ENCODE data around the gene PSMD4. TPM values are rescaled to one million over a fixed set of nuclear protein-coding genes. Genes with fewer than 3 reads are reported as not detected.

Gene PSMD4
- total RNA-seq, 2 donors from 2014 or later: 103 to 158 TPM

GRCh38 chr1:151293093-151293492 is 38.6 kb downstream of the PSMD4 start:
- no peak overlapping the region for H3K27ac ChIP-seq
- intact Hi-C loops (cut with DNase I): no loop called here
- H3K27me3 ChIP-seq: no peaks in the 10 kb centered on the region
- no peaks in the 10 kb centered on the region for H3K9me3 ChIP-seq
- no peak for DNase-seq
- no peak overlapping the region for H3K9ac ChIP-seq (ENCODE audit: low read depth in 2 of 2, low read length in 2 of 2)
- peaks cover 24% of the 10 kb centered on the region for H3K36me3 ChIP-seq
- H3K4me3 ChIP-seq: no peak overlapping the region
- no peaks in the 10 kb centered on the region for H3K4me1 ChIP-seq
- no peak for TF ChIP-seq CTCF (IDR thresholded peaks at IDR 0.05)

GRCh38 chr1:151294742-151295462 is 40.4 kb downstream of the PSMD4 start:
- peaks cover 41% of the 10 kb centered on the region for H3K36me3 ChIP-seq
- no peak overlapping the region for H3K27ac ChIP-seq
- no peaks in the 10 kb centered on the region for H3K27me3 ChIP-seq
- no peak overlapping the region for H3K4me3 ChIP-seq
- TF ChIP-seq CTCF (IDR thresholded peaks at IDR 0.05): no peak
- H3K9ac ChIP-seq (ENCODE audit: low read depth in 2 of 2, low read length in 2 of 2): no peak overlapping the region
- intact Hi-C loops (cut with DNase I): no loop called here
- no peaks in the 10 kb centered on the region for H3K4me1 ChIP-seq
- H3K9me3 ChIP-seq: no peaks in the 10 kb centered on the region
- DNase-seq: no peak

- no peaks in the 10 kb centered on the region for H3K9me3 ChIP-seq
- no peaks in the 10 kb centered on the region for H3K27me3 ChIP-seq
- H3K4me1 ChIP-seq: no peaks in the 10 kb centered on the region
- no peak overlapping the region for H3K9ac ChIP-seq (ENCODE audit: low read depth in 2 of 2, low read length in 2 of 2)
- no peak overlapping the region for H3K4me3 ChIP-seq
- no peak overlapping the region for H3K27ac ChIP-seq
- intact Hi-C loops (cut with DNase I): no loop called here
- peaks cover 20% of the 10 kb centered on the region for H3K36me3 ChIP-seq
- DNase-seq: no peak
- no peak for TF ChIP-seq CTCF (IDR thresholded peaks at IDR 0.05)
These were observed 55.3 kb downstream of the PSMD4 start for GRCh38 chr1:151309811-151310323.

- DNase-seq: no peak
These were observed 56.5 kb downstream of the PSMD4 start for GRCh38 chr1:151311011-151311410.

More at GRCh38 chr1:151311011-151311410, 56.5 kb downstream of the PSMD4 start:
- Histone ChIP-seq H3K27me3 (no peaks in the 10 kb centered on the region), H3K27ac (peak overlapping the region; percentile 62), H3K9me3 (no peaks in the 10 kb centered on the region), H3K9ac (ENCODE audit: low read depth in 2 of 2, low read length in 2 of 2) (no peak overlapping the region), H3K36me3 (peaks cover 19% of the 10 kb centered on the region), H3K4me3 (no peak overlapping the region), H3K4me1 (no peaks in the 10 kb centered on the region)
- TF ChIP-seq CTCF (IDR thresholded peaks at IDR 0.05): no peak
- intact Hi-C loops (cut with DNase I): no loop called here

Measured in colonic mucosa (tissue), 4 donors.